Nephron progenitor cell (in vitro differentiated cells): Measurements from ENCODE around the gene OR8D1.

Source experiments
- DNase-seq: peaks from one replicate; pipeline ENCODE4 v3.0.0; 2021
- H3K27ac Mint-ChIP-seq: 2 replicates; pipeline ENCODE4 v1.8.0; 2021; ENCODE audit warnings: mild to moderate bottlenecking, moderate library complexity, mixed read lengths
- H3K27me3 Mint-ChIP-seq: 2 replicates; pipeline ENCODE4 v1.8.0; 2021; ENCODE audit warnings: mild to moderate bottlenecking, low read depth, mixed read lengths; ENCODE audit not compliant: poor library complexity
- H3K36me3 Mint-ChIP-seq: 2 replicates; pipeline ENCODE4 v1.8.0; 2021; ENCODE audit warnings: low read depth, mixed read lengths
- H3K4me1 Mint-ChIP-seq: 2 replicates; pipeline ENCODE4 v1.8.0; 2021; ENCODE audit warnings: mixed read lengths
- H3K4me3 Mint-ChIP-seq: 2 replicates; pipeline ENCODE4 v1.8.0; 2021; ENCODE audit warnings: mild to moderate bottlenecking, moderate library complexity, mixed read lengths
- H3K9me3 Mint-ChIP-seq: 2 replicates; pipeline ENCODE4 v1.8.0; 2021; ENCODE audit warnings: mild to moderate bottlenecking, moderate library complexity, mixed read lengths
- TF ChIP-seq, protein P1 (sequence below): fragments of 200-600 bp; sonication (generic); IDR thresholded peaks from 2 replicates; pipeline ENCODE4 v1.5.0; 2021; ENCODE audit warnings: antibody characterized with exemption

OR8D1 gene

DNA sequence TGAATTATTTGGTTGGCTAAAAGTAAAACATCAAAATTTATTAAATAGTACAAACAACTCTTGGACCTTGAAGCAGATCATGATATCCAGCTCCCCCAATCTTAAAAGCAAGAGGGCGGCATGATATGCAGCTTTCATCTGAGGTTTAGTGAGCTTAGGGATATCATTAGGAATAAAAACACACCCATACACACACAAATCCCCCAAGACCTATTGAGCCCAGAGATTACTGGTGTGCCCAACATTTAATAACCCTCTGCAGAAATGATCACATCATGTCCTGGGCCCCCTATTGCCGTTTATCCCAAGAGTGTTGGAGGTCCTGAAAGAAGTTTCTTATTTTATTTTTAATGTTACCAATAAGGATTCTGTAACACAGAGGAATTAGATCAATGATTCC lies at the start of gene OR8D1:
OR8D1 (minus strand) TSS at position 101 of the 400 bp plus-strand sequence. CDS start 3,183 bp downstream, outside the sequence.
- H3K27ac Mint-ChIP-seq: no peak within 1 kb of the TSS
- TF ChIP-seq, protein P1, sequence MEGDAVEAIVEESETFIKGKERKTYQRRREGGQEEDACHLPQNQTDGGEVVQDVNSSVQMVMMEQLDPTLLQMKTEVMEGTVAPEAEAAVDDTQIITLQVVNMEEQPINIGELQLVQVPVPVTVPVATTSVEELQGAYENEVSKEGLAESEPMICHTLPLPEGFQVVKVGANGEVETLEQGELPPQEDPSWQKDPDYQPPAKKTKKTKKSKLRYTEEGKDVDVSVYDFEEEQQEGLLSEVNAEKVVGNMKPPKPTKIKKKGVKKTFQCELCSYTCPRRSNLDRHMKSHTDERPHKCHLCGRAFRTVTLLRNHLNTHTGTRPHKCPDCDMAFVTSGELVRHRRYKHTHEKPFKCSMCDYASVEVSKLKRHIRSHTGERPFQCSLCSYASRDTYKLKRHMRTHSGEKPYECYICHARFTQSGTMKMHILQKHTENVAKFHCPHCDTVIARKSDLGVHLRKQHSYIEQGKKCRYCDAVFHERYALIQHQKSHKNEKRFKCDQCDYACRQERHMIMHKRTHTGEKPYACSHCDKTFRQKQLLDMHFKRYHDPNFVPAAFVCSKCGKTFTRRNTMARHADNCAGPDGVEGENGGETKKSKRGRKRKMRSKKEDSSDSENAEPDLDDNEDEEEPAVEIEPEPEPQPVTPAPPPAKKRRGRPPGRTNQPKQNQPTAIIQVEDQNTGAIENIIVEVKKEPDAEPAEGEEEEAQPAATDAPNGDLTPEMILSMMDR: no peak
- no peaks in the 10 kb centered on the region for H3K4me1 Mint-ChIP-seq
- peaks cover 28% of the 10 kb centered on the region for H3K27me3 Mint-ChIP-seq
- H3K4me3 Mint-ChIP-seq: no peak within 1 kb of the TSS
- DNase-seq: no peak
- no peaks in the 10 kb centered on the region for H3K36me3 Mint-ChIP-seq
- no peaks in the 10 kb centered on the region for H3K9me3 Mint-ChIP-seq

DNA sequence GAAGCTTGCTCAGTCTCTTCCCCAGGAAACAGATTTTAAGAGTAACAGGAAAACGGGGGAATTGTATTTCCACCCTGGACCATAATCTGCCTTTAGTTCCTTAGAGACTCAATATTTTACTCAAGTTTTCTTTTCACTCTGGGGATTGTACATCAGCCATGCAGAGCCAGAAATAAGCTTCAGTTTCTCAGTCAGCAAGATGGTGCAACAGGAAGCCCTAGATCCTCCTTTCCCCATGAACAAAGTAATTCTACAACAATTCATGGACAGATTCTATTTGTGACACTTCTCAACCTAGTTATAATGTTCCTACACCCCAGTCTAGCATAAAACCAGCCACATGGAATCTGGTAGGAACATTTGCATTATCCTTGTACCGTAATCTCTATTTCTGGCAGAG lies 45.8 kb upstream of the OR8D1 start:
- no peak for DNase-seq
- no peaks in the 10 kb centered on the region for H3K36me3 Mint-ChIP-seq
- TF ChIP-seq, protein P1: no peak
- H3K27ac Mint-ChIP-seq: no peak overlapping the region
- H3K4me3 Mint-ChIP-seq: no peak overlapping the region
- H3K4me1 Mint-ChIP-seq: no peaks in the 10 kb centered on the region
- H3K27me3 Mint-ChIP-seq: peaks cover 11% of the 10 kb centered on the region
- H3K9me3 Mint-ChIP-seq: no peaks in the 10 kb centered on the region

DNA sequence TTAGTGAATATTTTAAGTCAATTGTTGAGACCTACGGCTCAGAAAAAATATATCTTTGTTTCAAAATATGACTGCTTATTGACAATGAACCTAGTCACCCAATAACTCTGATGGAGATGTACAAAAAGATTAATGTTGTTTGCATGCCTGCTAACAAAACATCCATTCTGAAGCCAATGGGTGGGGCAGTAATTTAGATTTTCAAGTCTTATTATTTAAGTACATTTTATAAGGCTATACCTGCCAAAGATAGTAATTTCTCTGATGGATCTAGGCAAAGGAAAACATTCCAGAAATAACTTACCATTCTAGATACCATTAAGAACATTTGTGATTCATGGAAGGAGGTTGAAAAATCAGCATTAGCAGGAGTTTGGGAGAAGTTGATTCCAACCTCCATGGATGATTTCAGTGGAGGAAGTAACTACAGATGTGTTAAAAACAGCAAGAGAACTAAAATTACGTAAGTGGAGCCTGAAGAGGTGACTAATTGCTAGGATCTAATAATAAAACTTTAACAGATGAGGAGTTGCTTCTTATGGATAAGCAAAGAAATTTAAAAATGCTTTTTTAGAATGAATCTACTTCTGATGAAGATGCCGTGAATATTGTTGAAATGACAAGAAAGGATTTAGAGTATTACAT lies 32.7 kb upstream of the OR8D1 start:
- H3K27me3 Mint-ChIP-seq: peaks cover 2% of the 10 kb centered on the region
- no peak overlapping the region for H3K4me3 Mint-ChIP-seq
- no peaks in the 10 kb centered on the region for H3K36me3 Mint-ChIP-seq
- no peak overlapping the region for H3K27ac Mint-ChIP-seq
- peaks cover 30% of the 10 kb centered on the region for H3K9me3 Mint-ChIP-seq
- no peak for DNase-seq
- H3K4me1 Mint-ChIP-seq: no peaks in the 10 kb centered on the region
- TF ChIP-seq, protein P1: no peak

DNA sequence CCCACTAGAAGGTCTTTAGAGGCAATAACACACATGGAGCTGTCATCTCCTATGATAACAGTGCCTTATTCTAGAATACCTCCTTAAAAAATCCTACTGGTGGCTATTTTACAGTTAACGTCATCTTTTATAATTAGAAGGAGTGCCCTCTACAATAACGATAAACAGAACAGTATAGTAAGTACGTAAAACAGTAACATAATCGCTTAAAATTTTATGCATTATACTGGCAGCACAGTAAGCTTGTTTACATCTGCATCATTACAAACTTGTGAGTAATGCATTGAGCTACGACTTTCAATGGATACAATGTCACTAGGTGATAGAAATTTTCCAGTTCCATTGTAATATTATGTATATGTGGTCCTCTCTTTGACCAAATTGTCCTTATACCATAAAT lies 30.6 kb upstream of the OR8D1 start:
- H3K27ac Mint-ChIP-seq: no peak overlapping the region

DNA sequence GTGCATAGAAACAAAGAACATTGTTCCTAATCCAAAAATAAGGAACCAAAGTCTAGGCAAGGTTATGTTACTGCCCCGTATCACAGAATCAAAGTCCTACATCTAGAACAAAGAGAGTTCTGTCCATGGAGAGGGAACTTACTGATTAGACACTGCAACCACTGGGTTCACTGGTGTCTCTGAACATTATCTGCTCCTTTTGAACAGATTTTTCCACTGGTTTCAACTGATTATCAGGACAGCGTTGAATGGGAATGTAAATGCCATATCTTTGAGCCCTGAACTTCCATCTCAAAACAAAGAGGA lies 26.3 kb upstream of the OR8D1 start:
- H3K9me3 Mint-ChIP-seq: no peaks in the 10 kb centered on the region
- H3K4me1 Mint-ChIP-seq: no peaks in the 10 kb centered on the region
- peaks cover 6% of the 10 kb centered on the region for H3K27me3 Mint-ChIP-seq
- TF ChIP-seq, protein P1: no peak
- no peak overlapping the region for H3K27ac Mint-ChIP-seq
- no peak overlapping the region for H3K4me3 Mint-ChIP-seq
- no peak for DNase-seq
- no peaks in the 10 kb centered on the region for H3K36me3 Mint-ChIP-seq

More for the DNA sequence above, 30.6 kb upstream of the OR8D1 start:
- TF ChIP-seq, protein P1: no peak
- Mint-ChIP-seq H3K4me1 (no peaks in the 10 kb centered on the region), H3K27me3 (peaks cover 2% of the 10 kb centered on the region), H3K4me3 (no peak overlapping the region), H3K9me3 (peaks cover 17% of the 10 kb centered on the region), H3K36me3 (no peaks in the 10 kb centered on the region)
- no peak for DNase-seq

DNA sequence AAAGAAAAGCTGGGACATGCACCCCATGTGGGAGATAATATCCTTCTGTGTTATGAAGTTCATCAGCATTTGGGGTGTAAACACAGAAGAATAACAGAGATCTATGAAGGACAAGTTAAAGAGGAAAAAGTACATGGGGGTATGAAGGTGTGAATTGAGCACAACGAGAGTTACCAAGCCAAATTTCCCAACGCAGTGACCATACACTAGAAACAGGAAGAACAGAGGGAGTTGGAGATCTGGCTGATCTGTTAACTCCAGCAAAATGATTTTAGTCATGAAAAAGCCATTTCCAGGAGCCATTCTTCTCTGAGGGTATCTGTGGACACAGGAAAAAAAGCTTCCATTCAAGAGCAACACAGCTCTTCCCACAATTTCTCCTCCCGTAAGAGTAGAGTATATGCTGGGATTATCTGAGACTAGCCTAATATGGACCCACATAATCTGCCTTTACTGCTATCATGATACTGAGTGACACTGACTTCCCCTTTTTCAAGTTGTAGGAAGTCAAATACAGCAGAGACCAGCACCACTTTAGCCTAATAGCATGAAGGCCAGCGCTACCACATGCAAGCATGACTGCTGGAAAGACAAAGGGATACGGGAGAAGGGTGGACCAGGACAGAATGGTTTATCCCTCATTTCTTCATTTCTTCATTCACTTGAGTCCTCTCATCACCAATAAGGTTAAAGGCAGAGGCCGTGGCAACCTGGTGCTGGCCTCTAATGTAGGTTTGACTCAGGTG lies 25.8 kb upstream of the OR8D1 start:
- DNase-seq: no peak
- no peaks in the 10 kb centered on the region for H3K4me1 Mint-ChIP-seq
- no peak overlapping the region for H3K4me3 Mint-ChIP-seq
- peaks cover 6% of the 10 kb centered on the region for H3K27me3 Mint-ChIP-seq
- TF ChIP-seq, protein P1: no peak
- H3K27ac Mint-ChIP-seq: no peak overlapping the region
- no peaks in the 10 kb centered on the region for H3K36me3 Mint-ChIP-seq
- H3K9me3 Mint-ChIP-seq: no peaks in the 10 kb centered on the region
